HepG2 (cell line): ENCODE data around the gene IRGQ. TPM values are rescaled to one million over a fixed set of nuclear protein-coding genes. Genes with fewer than 3 reads are reported as not detected.
A peak's percentile ranks its signal among the peaks of the same experiment; 100 is the strongest.

Experiments
- ARNT ChIP-seq: fragments of 450-650 bp; IDR thresholded peaks from 2 replicates; pipeline ENCODE4 v1.6.1; 2017
- CC2D1A ChIP-seq: sonication (generic); formaldehyde crosslinking; IDR thresholded peaks from 2 replicates; pipeline ENCODE4 v1.8.1; 2023; ENCODE audit warnings: mild to moderate bottlenecking, missing genetic modification reagents
- FOSL1 ChIP-seq: sonication (generic); formaldehyde crosslinking; IDR thresholded peaks from 2 replicates; pipeline ENCODE4 v1.9.0; 2021; ENCODE audit warnings: missing genetic modification reagents, borderline replicate concordance
- FOXJ3 ChIP-seq: sonication (generic); formaldehyde crosslinking; IDR thresholded peaks from 2 replicates; pipeline ENCODE4 v1.4.0; 2020; ENCODE audit warnings: missing genetic modification reagents, mild to moderate bottlenecking, borderline replicate concordance
- GTF3A ChIP-seq: sonication (generic); formaldehyde crosslinking; conservative IDR thresholded peaks from 2 replicates; pipeline ENCODE4 v1.4.0; 2020; ENCODE audit warnings: mild to moderate bottlenecking, missing genetic modification reagents
- HNF4G ChIP-seq, 2 experiments: sonication (generic) in 1 of 2; formaldehyde crosslinking in 1 of 2; IDR thresholded peaks; 2 replicates each; pipeline versions ENCODE4 v1.4.0 to v1.6.1; 2011 to 2020; ENCODE audit warnings: borderline replicate concordance in 2 of 2, low read depth in 2 of 2, mild to moderate bottlenecking in 2 of 2, low read length in 1 of 2, missing genetic modification reagents in 1 of 2, moderate library complexity in 1 of 2
- NFKB2 ChIP-seq: sonication (generic); formaldehyde crosslinking; IDR thresholded peaks from 2 replicates; pipeline ENCODE4 v1.4.0; 2020; ENCODE audit warnings: missing genetic modification reagents, borderline replicate concordance
- NONO ChIP-seq, 2 experiments: fragments of 450-650 bp in 1 of 2; sonication (generic) in 1 of 2; formaldehyde crosslinking in 1 of 2; IDR thresholded peaks in 1 of 2; conservative IDR thresholded peaks in 1 of 2; 2 replicates each; pipeline versions ENCODE4 v1.6.1 to v1.8.0; 2017 to 2022; ENCODE audit warnings: mild to moderate bottlenecking in 1 of 2, missing genetic modification reagents in 1 of 2, moderate library complexity in 1 of 2
- POLR2AphosphoS5 ChIP-seq: IDR thresholded peaks from 2 replicates; pipeline ENCODE4 v1.6.1; 2012; ENCODE audit warnings: low read depth, low read length
- SMARCE1 ChIP-seq: fragments of 450-650 bp; IDR thresholded peaks from 2 replicates; pipeline ENCODE4 v1.6.1; 2017; ENCODE audit warnings: borderline replicate concordance
- TMF1 ChIP-seq: sonication (generic); formaldehyde crosslinking; IDR thresholded peaks from 2 replicates; pipeline ENCODE4 v1.8.1; 2022; ENCODE audit warnings: low read depth, missing genetic modification reagents
- XRCC5 ChIP-seq: fragments of 200-400 bp; formaldehyde crosslinking; optimal IDR thresholded peaks from 2 replicates; pipeline ENCODE3; 2017; ENCODE audit warnings: mild to moderate bottlenecking, low read length
- ZBTB38 ChIP-seq: sonication (generic); formaldehyde crosslinking; IDR thresholded peaks from 2 replicates; pipeline ENCODE4 v1.5.1; 2020; ENCODE audit warnings: mild to moderate bottlenecking, missing genetic modification reagents
- ZBTB7B ChIP-seq: sonication (generic); formaldehyde crosslinking; IDR thresholded peaks from 2 replicates; pipeline ENCODE4 v1.4.0; 2020; ENCODE audit warnings: missing genetic modification reagents
- ZNF124 ChIP-seq: sonication (generic); formaldehyde crosslinking; IDR thresholded peaks from 2 replicates; pipeline ENCODE4 v1.4.0; 2020; ENCODE audit warnings: missing genetic modification reagents
- ZNF382 ChIP-seq: sonication (generic); formaldehyde crosslinking; IDR thresholded peaks from 2 replicates; pipeline ENCODE4 v1.5.0; 2020; ENCODE audit warnings: missing genetic modification reagents, mild to moderate bottlenecking, borderline replicate concordance
- ZNF441 ChIP-seq: sonication (generic); formaldehyde crosslinking; IDR thresholded peaks from 2 replicates; pipeline ENCODE4 v1.7.0; 2021; ENCODE audit warnings: missing genetic modification reagents, borderline replicate concordance
- ZNF546 ChIP-seq: sonication (generic); formaldehyde crosslinking; conservative IDR thresholded peaks from 2 replicates; pipeline ENCODE4 v1.8.1; 2023; ENCODE audit warnings: mild to moderate bottlenecking, missing genetic modification reagents
- ZNF547 ChIP-seq: sonication (generic); formaldehyde crosslinking; IDR thresholded peaks from 2 replicates; pipeline ENCODE4 v1.5.1; 2020; ENCODE audit warnings: mild to moderate bottlenecking, missing genetic modification reagents
- ZNF570 ChIP-seq: sonication (generic); formaldehyde crosslinking; IDR thresholded peaks from 2 replicates; pipeline ENCODE4 v1.4.0; 2020; ENCODE audit warnings: mild to moderate bottlenecking, missing genetic modification reagents, borderline replicate concordance
- ZNF678 ChIP-seq: sonication (generic); formaldehyde crosslinking; IDR thresholded peaks from 2 replicates; pipeline ENCODE4 v1.4.0; 2020; ENCODE audit warnings: mild to moderate bottlenecking, missing genetic modification reagents
- ZNF761 ChIP-seq: sonication (generic); formaldehyde crosslinking; conservative IDR thresholded peaks from 2 replicates; pipeline ENCODE4 v1.4.0; 2020; ENCODE audit warnings: mild to moderate bottlenecking, missing genetic modification reagents
- polyA plus RNA-seq, 8 experiments: library from polyadenylated mRNA; depleted of rRNA in 3 of 8; stranded (reverse) in 7 of 8; unstranded in 1 of 8; fragments of >200 nt; fragmentation: Illumina TruSeq in 4 of 8; extraction: Trizol in 4 of 8; gene quantifications; 2 replicates each; pipeline versions ENCODE4 v1.2.1 to v1.2.3, GENCODE V29; 2011 to 2016; ENCODE audit warnings: low read depth in 4 of 8, missing spikeins in 1 of 8, mixed read lengths in 1 of 8; ENCODE audit not compliant: insufficient read depth in 1 of 8
- total RNA-seq, 5 experiments: library from RNA; depleted of rRNA; stranded (reverse); fragments of >200 nt; fragmentation: Illumina TruSeq; extraction: Trizol; gene quantifications; 2 replicates each; pipeline ENCODE4 v1.2.3, GENCODE V29; 2016; ENCODE audit warnings: low read depth in 1 of 5
- TF ChIP-seq, protein P1 (sequence below): sonication (generic); formaldehyde crosslinking; IDR thresholded peaks from 2 replicates; pipeline ENCODE4 v1.5.1; 2020; ENCODE audit warnings: mild to moderate bottlenecking, missing genetic modification reagents, borderline replicate concordance
- TF ChIP-seq, protein P2 (sequence below): sonication (generic); formaldehyde crosslinking; IDR thresholded peaks from 2 replicates; pipeline ENCODE4 v1.8.0; 2022; ENCODE audit warnings: mild to moderate bottlenecking, missing genetic modification reagents, moderate library complexity

The IRGQ gene
- total and polyA plus RNA-seq, 2 of the 13 experiments (the other 11 are each of a cell fraction or from before 2014, with no cell fraction given): 11.6 to 12.4 TPM

DNA sequence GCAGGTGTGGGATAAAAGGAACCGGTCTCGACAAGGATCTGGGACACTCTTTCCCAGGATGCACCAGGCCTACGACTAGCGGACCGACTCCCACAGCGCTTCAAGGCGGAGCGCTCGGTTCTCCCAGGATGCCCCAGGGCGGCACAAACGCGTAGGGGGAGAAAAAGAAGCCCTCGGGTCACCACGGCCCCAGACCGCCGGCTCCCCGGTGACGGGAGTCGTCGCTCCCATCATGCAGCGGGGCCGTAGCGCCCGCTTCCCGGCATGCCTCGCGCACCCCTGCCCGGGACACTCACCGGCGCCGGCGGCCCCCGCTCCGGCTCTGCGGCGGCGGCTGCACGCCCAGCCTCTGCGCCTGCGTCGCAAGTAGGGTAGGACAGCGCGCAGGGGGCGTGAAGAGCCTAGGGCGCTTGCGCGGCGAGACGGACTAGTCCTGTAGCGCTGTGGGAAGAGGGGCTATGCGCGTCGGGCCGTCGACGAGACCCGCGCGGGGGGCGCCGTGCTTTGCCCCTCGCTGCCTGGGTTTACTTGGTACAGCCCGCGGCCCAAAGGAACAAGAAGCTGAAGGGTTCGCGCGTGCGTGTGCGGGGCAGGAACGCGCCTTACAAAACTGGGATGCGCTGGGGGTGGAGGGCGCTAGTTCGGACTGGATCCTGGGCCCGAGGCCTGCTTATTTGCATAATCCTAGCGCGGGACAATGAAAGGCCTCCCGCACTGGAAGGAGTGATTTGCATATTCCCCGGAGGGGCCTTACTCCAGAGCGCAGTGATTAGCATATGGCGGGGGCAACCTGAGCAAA lies 23.5 kb upstream of the IRGQ start, which contains the start of gene ZNF428 (continued):
- TF ChIP-seq HNF4G (IDR thresholded peaks at IDR 0.05; ENCODE audit: borderline replicate concordance, low read depth, low read length): no peak
- peak; percentile 75 for TF ChIP-seq HNF4G (CRISPR knock-in tag; IDR thresholded peaks at IDR 0.05; ENCODE audit: borderline replicate concordance, low read depth)
- TF ChIP-seq TMF1: 0 out of 2 replicates have a peak, but pooled peaks have one; percentile 40
- peak; percentile 44 for TF ChIP-seq POLR2AphosphoS5
- TF ChIP-seq ARNT: no peak
- peak; percentile 96 for TF ChIP-seq ZNF546 (CRISPR knock-in tag)
- TF ChIP-seq CC2D1A (CRISPR knock-in tag): no peak
- no peak for TF ChIP-seq ZBTB38 (CRISPR knock-in tag)
- 0 out of 2 replicates have a peak, but pooled peaks have one; percentile 24 for TF ChIP-seq FOSL1 (CRISPR knock-in tag)
- TF ChIP-seq, protein P1, sequence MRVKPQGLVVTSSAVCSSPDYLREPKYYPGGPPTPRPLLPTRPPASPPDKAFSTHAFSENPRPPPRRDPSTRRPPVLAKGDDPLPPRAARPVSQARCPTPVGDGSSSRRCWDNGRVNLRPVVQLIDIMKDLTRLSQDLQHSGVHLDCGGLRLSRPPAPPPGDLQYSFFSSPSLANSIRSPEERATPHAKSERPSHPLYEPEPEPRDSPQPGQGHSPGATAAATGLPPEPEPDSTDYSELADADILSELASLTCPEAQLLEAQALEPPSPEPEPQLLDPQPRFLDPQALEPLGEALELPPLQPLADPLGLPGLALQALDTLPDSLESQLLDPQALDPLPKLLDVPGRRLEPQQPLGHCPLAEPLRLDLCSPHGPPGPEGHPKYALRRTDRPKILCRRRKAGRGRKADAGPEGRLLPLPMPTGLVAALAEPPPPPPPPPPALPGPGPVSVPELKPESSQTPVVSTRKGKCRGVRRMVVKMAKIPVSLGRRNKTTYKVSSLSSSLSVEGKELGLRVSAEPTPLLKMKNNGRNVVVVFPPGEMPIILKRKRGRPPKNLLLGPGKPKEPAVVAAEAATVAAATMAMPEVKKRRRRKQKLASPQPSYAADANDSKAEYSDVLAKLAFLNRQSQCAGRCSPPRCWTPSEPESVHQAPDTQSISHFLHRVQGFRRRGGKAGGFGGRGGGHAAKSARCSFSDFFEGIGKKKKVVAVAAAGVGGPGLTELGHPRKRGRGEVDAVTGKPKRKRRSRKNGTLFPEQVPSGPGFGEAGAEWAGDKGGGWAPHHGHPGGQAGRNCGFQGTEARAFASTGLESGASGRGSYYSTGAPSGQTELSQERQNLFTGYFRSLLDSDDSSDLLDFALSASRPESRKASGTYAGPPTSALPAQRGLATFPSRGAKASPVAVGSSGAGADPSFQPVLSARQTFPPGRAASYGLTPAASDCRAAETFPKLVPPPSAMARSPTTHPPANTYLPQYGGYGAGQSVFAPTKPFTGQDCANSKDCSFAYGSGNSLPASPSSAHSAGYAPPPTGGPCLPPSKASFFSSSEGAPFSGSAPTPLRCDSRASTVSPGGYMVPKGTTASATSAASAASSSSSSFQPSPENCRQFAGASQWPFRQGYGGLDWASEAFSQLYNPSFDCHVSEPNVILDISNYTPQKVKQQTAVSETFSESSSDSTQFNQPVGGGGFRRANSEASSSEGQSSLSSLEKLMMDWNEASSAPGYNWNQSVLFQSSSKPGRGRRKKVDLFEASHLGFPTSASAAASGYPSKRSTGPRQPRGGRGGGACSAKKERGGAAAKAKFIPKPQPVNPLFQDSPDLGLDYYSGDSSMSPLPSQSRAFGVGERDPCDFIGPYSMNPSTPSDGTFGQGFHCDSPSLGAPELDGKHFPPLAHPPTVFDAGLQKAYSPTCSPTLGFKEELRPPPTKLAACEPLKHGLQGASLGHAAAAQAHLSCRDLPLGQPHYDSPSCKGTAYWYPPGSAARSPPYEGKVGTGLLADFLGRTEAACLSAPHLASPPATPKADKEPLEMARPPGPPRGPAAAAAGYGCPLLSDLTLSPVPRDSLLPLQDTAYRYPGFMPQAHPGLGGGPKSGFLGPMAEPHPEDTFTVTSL (CRISPR knock-in tag): no peak; the same call in none of the 2 replicates
- TF ChIP-seq SMARCE1: no peak
- TF ChIP-seq ZBTB7B (CRISPR knock-in tag): peak; percentile 78; the same call in 1 of the 2 replicates
- TF ChIP-seq NFKB2 (CRISPR knock-in tag): peak; percentile 85; the same call in 1 of the 2 replicates
- TF ChIP-seq ZNF547: peak; percentile 89; the same call in 1 of the 2 replicates
- TF ChIP-seq XRCC5: peak; percentile 15
- peak; percentile 81; the same call in 1 of the 2 replicates for TF ChIP-seq ZNF124 (CRISPR knock-in tag)
- TF ChIP-seq ZNF570: peak; percentile 91; the same call in 1 of the 2 replicates
- TF ChIP-seq, protein P2, sequence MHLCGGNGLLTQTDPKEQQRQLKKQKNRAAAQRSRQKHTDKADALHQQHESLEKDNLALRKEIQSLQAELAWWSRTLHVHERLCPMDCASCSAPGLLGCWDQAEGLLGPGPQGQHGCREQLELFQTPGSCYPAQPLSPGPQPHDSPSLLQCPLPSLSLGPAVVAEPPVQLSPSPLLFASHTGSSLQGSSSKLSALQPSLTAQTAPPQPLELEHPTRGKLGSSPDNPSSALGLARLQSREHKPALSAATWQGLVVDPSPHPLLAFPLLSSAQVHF (CRISPR knock-in tag): peak; percentile 80; the same call in 1 of the 2 replicates
- no peak for TF ChIP-seq ZNF382 (CRISPR knock-in tag)
- 0 out of 2 replicates have a peak, but pooled peaks have one; percentile 26 for TF ChIP-seq GTF3A
- TF ChIP-seq NONO (IDR thresholded peaks at IDR 0.05): no peak
- TF ChIP-seq NONO (CRISPR knock-in tag; conservative IDR thresholded peaks at IDR 0.05): peak; percentile 96
- 0 out of 2 replicates have a peak, but pooled peaks have one; percentile 34 for TF ChIP-seq ZNF441
- TF ChIP-seq ZNF678 (CRISPR knock-in tag): peak; percentile 88; the same call in 1 of the 2 replicates
- TF ChIP-seq ZNF761: peak; percentile 96
- TF ChIP-seq FOXJ3 (CRISPR knock-in tag): peak; percentile 58
